ENCODE measurements around the gene LIMK2. TPM values are rescaled to one million over a fixed set of nuclear protein-coding genes. Genes with fewer than 3 reads are reported as not detected.

LIMK2 gene
- total and polyA plus RNA-seq, 10 of the 15 experiments (the other 5 are each of a cell fraction or from before 2014, with no cell fraction given), result 2.9 to 40.4 (median 26.7) TPM

DNA sequence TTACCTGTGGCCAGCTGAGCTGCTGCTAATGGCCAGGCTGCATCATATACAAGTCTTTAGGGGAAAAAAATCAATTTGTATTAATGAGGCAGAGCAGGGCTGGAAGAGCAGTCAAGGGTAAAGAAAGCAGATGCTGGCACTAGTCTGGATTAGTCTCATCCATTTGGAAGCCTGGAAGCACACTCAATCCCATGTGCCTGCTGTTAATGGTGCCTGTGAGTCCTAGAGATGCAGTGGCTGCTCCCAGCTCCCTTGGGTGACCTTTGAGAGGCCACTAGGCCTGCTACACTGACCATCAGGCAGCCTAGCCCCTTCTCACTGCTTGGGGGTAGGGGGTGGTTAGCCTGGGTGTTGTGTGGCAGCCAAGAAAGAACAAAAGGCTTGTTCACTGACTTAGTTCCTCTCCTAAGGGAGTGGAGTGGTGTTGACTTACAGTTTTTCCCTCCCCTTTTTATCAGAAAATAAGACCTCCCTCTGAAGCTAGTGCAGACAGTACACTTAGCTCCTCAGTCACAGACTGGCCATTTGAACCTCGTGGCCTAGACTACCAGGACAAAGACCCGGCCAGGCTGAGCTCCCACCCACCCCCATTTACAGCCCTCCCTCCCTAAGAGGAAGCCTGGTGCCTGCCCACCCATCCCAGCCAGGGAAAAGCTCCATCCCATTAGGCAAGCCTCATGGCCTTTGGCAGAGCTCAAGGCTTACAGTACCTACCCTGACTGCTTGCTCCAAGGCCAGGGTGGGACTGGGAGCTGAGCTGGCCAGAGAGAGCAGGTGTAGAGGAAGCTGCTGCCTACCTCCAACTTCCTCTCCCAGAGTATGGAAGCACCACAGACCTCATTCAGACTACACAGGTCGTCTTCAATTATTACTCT lies 72.4 kb downstream of the LIMK2 start:
- WGBS (ENCODE audit: insufficient coverage, insufficient replicate concordance, low lambda C conversion rate, missing lambda C conversion rate), result 44% methylated on average over 3 of the region's 3 CpGs
- POLR2A ChIA-PET, result no interaction called here
- Histone ChIP-seq H3K79me2 (ENCODE audit: control insufficient read depth, insufficient read depth, low read length) (no peaks in the 10 kb centered on the region), H3K4me1 (ENCODE audit: control insufficient read depth, insufficient read depth, low read length) (peaks cover 26% of the 10 kb centered on the region), H3K27me3 (replicated peaks in 1 of 2; ENCODE audit: control insufficient read depth in 2 of 2, insufficient read depth in 2 of 2, low read length in 1 of 2) (no peaks in the 10 kb centered on the region), H3K9ac (ENCODE audit: control insufficient read depth, insufficient read depth, low read length) (no peak overlapping the region), H3K36me3 (ENCODE audit: control insufficient read depth in 2 of 2, insufficient read depth in 2 of 2, low read length in 1 of 2) (peaks cover 0 to 3% of the 10 kb centered on the region in 2 experiments; a peak in 1 of 4 replicates), H3K4me3 (no peak overlapping the region), H2AFZ (ENCODE audit: control insufficient read depth, low read depth, low read length) (no peak overlapping the region), H3K27ac (ENCODE audit: control insufficient read depth, insufficient read depth) (no peak overlapping the region), H4K20me1 (ENCODE audit: control insufficient read depth, insufficient read depth) (no peaks in the 10 kb centered on the region), H3K9me3 (replicated peaks; ENCODE audit: control insufficient read depth, insufficient read depth, low read length) (no peaks in the 10 kb centered on the region), H3K4me2 (ENCODE audit: control insufficient read depth, insufficient read depth) (no peak overlapping the region)
- SMC1A ChIA-PET (ENCODE audit: uncharacterized antibody, unreplicated experiment), result interaction anchor here (1.1 kb wide), 1 partner anchor 11 kb away, joined by 3 read pairs; no protein-coding TSS in a partner anchor
- CTCF ChIA-PET, result interaction anchor here (0.6 to 3.1 kb wide), 5 partner anchors 11 to 74 kb away, joined by 3 to 19 read pairs (median 4); no protein-coding TSS in a partner anchor
- no peak for TF ChIP-seq STAT3 (IDR thresholded peaks at IDR 0.05; ENCODE audit: low read depth, low read length)
- no peak for TF ChIP-seq NFIC (IDR thresholded peaks at IDR 0.05; ENCODE audit: low read depth, low read length)
- TF ChIP-seq, protein P1, sequence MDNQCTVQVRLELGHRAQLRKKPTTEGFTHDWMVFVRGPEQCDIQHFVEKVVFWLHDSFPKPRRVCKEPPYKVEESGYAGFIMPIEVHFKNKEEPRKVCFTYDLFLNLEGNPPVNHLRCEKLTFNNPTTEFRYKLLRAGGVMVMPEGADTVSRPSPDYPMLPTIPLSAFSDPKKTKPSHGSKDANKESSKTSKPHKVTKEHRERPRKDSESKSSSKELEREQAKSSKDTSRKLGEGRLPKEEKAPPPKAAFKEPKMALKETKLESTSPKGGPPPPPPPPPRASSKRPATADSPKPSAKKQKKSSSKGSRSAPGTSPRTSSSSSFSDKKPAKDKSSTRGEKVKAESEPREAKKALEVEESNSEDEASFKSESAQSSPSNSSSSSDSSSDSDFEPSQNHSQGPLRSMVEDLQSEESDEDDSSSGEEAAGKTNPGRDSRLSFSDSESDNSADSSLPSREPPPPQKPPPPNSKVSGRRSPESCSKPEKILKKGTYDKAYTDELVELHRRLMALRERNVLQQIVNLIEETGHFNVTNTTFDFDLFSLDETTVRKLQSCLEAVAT (IDR thresholded peaks at IDR 0.05), result no peak
- TF ChIP-seq, protein P2, sequence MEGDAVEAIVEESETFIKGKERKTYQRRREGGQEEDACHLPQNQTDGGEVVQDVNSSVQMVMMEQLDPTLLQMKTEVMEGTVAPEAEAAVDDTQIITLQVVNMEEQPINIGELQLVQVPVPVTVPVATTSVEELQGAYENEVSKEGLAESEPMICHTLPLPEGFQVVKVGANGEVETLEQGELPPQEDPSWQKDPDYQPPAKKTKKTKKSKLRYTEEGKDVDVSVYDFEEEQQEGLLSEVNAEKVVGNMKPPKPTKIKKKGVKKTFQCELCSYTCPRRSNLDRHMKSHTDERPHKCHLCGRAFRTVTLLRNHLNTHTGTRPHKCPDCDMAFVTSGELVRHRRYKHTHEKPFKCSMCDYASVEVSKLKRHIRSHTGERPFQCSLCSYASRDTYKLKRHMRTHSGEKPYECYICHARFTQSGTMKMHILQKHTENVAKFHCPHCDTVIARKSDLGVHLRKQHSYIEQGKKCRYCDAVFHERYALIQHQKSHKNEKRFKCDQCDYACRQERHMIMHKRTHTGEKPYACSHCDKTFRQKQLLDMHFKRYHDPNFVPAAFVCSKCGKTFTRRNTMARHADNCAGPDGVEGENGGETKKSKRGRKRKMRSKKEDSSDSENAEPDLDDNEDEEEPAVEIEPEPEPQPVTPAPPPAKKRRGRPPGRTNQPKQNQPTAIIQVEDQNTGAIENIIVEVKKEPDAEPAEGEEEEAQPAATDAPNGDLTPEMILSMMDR (IDR thresholded peaks at IDR 0.05 in 2 of 3, conservative IDR thresholded peaks at IDR 0.05 in 1 of 3; ENCODE audit: control insufficient read depth in 2 of 3, extremely low read depth in 1 of 3, insufficient read depth in 1 of 3, low read depth in 3 of 3, low read length in 3 of 3), result no peak
- TF ChIP-seq, protein P3, sequence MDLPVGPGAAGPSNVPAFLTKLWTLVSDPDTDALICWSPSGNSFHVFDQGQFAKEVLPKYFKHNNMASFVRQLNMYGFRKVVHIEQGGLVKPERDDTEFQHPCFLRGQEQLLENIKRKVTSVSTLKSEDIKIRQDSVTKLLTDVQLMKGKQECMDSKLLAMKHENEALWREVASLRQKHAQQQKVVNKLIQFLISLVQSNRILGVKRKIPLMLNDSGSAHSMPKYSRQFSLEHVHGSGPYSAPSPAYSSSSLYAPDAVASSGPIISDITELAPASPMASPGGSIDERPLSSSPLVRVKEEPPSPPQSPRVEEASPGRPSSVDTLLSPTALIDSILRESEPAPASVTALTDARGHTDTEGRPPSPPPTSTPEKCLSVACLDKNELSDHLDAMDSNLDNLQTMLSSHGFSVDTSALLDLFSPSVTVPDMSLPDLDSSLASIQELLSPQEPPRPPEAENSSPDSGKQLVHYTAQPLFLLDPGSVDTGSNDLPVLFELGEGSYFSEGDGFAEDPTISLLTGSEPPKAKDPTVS (IDR thresholded peaks at IDR 0.05; ENCODE audit: low read depth, low read length), result no peak
- TF ChIP-seq TCF12 (IDR thresholded peaks at IDR 0.05; ENCODE audit: low read depth, low read length), result no peak
- no peak for TF ChIP-seq KLF5 (IDR thresholded peaks at IDR 0.05; ENCODE audit: partially characterized antibody)
- no peak for TF ChIP-seq FOXK2 (IDR thresholded peaks at IDR 0.05)
- RAD21 ChIA-PET (ENCODE audit: unreplicated experiment), result no interaction called here
- in situ Hi-C loops (cut with MboI) (no loop called here), intact Hi-C loops (cut with micrococcal nuclease; ENCODE audit: unreplicated experiment) (no loop called here)
- FAIRE-seq (no peak), DNase-seq (ENCODE audit: low read depth, low spot score) (no peak), ATAC-seq (no peak)
- BruUV-seq (replicated peaks), result no TSS peak

Data from GM12878 (cell line).